ENCODE results near the gene ENO1.
"Not testable (repeated sequence)": the region's sequence is repeated elsewhere in the genome, so short reads cannot be mapped to it uniquely, and the experiment has no call there.

Gene ENO1

DNA sequence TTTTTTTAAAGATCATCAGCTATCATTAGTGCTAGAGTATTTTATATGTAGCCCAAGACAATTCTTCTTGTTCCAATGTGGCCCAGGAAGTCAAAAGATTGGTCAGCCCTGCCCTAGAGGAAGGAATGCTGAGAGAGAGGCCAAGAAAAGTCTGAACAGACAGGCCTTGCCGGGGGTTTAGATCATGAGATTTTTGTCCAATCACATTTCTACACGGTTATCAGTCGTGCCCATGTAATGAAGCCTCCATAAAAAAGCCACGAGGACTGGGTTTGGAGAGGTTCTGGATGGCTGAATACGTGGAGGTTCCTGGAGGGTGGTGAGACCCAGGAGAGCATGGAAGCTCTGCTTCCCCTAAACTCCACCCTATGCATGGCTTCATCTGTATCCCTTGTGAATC lies 24.3 kb upstream of the ENO1 start:
- Histone ChIP-seq H3K27ac (peak overlapping the region; percentile 55), H3K9me3 (ENCODE audit: low read depth, low read length) (no peaks in the 10 kb centered on the region), H3K9ac (ENCODE audit: insufficient read length) (no peak overlapping the region), H3K4me3 (no peak overlapping the region), H3K36me3 (ENCODE audit: insufficient read depth, low read length) (no peaks in the 10 kb centered on the region)
- no peak for DNase-seq (ENCODE audit: low read depth, low spot score)
- no peak for TF ChIP-seq FOXP2 (optimal IDR thresholded peaks at IDR 0.05; ENCODE audit: control extremely low read depth, extremely low read length, insufficient read depth)
- TF ChIP-seq EZH2 (IDR thresholded peaks at IDR 0.05): no peak
- no peak for TF ChIP-seq POLR2AphosphoS5 (IDR thresholded peaks at IDR 0.05; ENCODE audit: borderline replicate concordance, low read depth, low read length)

DNA sequence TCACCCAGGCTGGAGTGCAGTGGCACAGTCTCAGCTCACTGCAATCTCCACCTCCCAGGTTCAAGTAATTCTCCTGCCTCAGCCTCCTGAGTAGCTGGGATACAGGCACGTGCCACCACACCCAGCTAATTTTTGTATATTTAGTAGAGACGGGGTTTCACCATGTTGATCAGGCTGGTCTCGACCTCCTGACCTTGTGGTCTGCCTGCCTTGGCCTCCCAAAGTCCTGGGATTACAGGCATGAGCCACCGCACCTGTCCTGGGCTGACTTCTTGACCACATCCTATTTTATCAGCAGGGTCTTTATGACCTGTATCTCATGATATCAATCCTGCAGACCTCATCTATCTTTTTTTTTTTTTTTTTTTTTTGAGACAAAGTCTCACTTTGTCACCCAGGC lies 22.2 kb upstream of the ENO1 start:
- DNase-seq (ENCODE audit: low read depth, low spot score): not testable (repeated sequence)

DNA sequence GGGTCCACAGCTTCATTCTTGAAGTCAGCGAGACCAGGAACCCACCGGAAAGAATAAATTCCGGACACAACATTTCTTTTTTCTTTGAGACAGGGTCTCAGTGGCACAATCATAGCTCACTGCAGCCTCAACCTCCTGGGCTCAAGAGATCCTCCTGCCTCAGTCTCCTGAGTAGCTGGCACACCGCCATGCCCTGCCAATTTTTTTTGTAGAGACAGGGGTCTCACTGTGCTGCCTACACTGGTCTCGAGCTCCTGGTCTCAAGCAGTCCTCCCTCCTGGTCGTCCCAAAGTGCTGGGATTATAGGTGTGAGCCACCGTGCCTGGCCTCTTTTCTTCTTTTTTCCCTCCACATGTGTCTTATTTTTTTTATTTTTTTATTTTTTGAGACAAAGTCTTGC lies 20.6 kb upstream of the ENO1 start:
- TF ChIP-seq POLR2AphosphoS5 (IDR thresholded peaks at IDR 0.05; ENCODE audit: borderline replicate concordance, low read depth, low read length): no peak
- DNase-seq (ENCODE audit: low read depth, low spot score): no peak
- no peak overlapping the region for H3K27ac ChIP-seq

More for the DNA sequence above, 22.2 kb upstream of the ENO1 start:
- H3K9me3 ChIP-seq (ENCODE audit: low read depth, low read length); H3K4me3 ChIP-seq; H3K36me3 ChIP-seq (ENCODE audit: insufficient read depth, low read length); H3K9ac ChIP-seq (ENCODE audit: insufficient read length); H3K27ac ChIP-seq: not testable (repeated sequence)

DNA sequence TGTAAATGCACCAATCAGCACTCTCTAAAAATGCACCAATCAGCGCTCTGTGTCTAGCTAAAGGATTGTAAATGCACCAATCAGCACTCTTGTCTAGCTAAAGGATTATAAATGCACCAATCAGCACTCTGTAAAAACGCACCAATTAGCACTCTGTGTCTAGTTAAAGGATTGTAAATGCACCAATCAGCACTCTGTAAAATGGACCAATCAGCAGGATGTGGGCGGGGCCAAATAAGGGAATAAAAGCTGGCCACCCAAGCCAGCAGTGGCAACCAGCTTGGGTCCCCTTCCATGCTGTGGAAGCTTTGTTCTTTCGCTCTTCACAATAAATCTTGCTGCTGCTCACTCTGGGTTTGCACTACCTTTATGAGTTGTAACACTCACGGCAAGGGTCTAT lies 19.9 kb upstream of the ENO1 start:
- not testable (repeated sequence) for H3K9me3 ChIP-seq (ENCODE audit: low read depth, low read length); H3K27ac ChIP-seq; H3K4me3 ChIP-seq; H3K36me3 ChIP-seq (ENCODE audit: insufficient read depth, low read length); DNase-seq (ENCODE audit: low read depth, low spot score); H3K9ac ChIP-seq (ENCODE audit: insufficient read length)

More for the DNA sequence above, 20.6 kb upstream of the ENO1 start:
- H3K9ac ChIP-seq (ENCODE audit: insufficient read length): no peak overlapping the region
- H3K9me3 ChIP-seq (ENCODE audit: low read depth, low read length): no peaks in the 10 kb centered on the region
- no peak overlapping the region for H3K4me3 ChIP-seq
- H3K36me3 ChIP-seq (ENCODE audit: insufficient read depth, low read length): no peaks in the 10 kb centered on the region

DNA sequence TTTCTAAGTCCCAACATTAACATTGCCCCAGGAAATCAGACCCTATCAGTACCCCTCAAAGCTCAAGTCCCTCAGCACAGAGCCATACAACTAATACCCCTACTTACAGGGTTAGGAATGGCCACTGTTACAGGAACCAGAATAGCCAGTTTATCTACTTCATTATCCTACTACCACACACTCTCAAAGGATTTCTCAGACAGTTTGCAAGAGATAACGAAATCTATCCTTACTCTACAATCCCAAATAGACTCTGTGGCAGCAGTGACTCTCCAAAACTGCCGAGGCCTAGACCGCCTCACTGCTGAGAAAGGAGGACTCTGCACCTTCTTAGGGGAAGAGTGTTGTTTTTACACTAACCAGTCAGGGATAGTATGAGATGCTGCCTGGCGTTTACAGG lies 19.0 kb upstream of the ENO1 start:
- DNase-seq (ENCODE audit: low read depth, low spot score); H3K9me3 ChIP-seq (ENCODE audit: low read depth, low read length); H3K9ac ChIP-seq (ENCODE audit: insufficient read length); H3K36me3 ChIP-seq (ENCODE audit: insufficient read depth, low read length); H3K27ac ChIP-seq; H3K4me3 ChIP-seq: not testable (repeated sequence)

DNA sequence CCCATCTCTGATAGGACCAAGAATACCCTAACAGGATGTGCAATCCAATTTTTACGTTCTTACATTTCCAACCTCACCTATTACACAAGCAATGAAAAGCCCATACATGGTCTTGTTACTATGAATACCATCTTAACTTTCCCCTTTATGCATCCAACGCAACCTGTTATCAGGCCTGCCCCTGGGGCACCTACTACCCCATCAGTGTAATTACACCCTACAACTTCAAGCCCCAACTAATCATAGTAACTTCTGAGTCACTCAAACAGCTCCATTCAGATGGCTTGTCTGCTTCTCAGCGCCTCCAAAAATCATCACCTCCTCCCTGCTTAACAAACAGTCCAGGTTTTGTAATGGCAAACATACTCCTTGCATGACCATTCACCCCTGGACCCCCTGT lies 18.3 kb upstream of the ENO1 start:
- not testable (repeated sequence) for H3K4me3 ChIP-seq; H3K9me3 ChIP-seq (ENCODE audit: low read depth, low read length); H3K36me3 ChIP-seq (ENCODE audit: insufficient read depth, low read length); H3K9ac ChIP-seq (ENCODE audit: insufficient read length); H3K27ac ChIP-seq; DNase-seq (ENCODE audit: low read depth, low spot score)

DNA sequence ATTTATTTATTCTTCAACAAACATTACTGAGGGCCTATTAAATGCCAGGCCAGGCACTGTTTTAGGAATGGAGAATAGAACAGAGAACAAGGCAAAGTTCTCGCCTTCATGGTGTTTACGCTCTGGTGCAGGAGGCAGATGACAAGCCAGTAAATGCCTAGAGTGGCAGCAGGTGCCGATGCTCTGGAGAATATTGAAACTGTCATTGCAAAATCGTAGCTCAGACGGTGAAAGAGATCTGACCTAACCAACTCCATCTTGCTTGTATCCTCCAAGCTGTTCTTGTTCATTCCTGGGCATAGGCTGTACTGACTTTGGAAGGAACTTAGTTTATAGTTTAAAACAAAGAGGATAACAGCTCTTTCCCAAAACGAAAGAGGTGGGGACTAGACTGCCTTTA lies 13.5 kb upstream of the ENO1 start:
- H3K36me3 ChIP-seq (ENCODE audit: insufficient read depth, low read length): no peaks in the 10 kb centered on the region
- H3K27ac ChIP-seq: no peak overlapping the region
- TF ChIP-seq FOXP2 (optimal IDR thresholded peaks at IDR 0.05; ENCODE audit: control extremely low read depth, extremely low read length, insufficient read depth) (no peak), EZH2 (IDR thresholded peaks at IDR 0.05) (no peak), POLR2AphosphoS5 (IDR thresholded peaks at IDR 0.05; ENCODE audit: borderline replicate concordance, low read depth, low read length) (no peak)
- H3K9ac ChIP-seq (ENCODE audit: insufficient read length): no peak overlapping the region
- DNase-seq (ENCODE audit: low read depth, low spot score): no peak
- no peak overlapping the region for H3K4me3 ChIP-seq
- no peaks in the 10 kb centered on the region for H3K9me3 ChIP-seq (ENCODE audit: low read depth, low read length)

DNA sequence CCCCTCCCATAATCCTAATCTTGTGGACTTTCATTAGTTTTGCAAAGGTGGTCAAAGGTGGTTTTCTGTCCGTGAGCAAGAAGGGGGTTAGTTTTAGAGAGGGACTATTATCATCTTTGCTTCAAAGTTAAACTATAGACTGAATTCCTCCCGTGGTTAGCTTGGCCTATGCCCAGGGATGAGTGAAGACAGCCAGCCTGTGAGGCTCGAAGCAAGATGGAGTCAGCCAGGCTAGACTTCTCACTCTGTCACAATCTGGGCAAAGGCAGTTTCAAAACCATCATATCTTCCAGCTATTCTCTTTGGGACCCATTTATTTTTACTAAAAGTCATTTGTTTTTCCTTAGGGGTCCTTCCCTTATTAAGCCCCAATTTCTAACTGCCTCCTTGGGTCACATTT lies 12.9 kb upstream of the ENO1 start:
- no peak for DNase-seq (ENCODE audit: low read depth, low spot score)
- Histone ChIP-seq H3K27ac (no peak overlapping the region), H3K9ac (ENCODE audit: insufficient read length) (no peak overlapping the region), H3K9me3 (ENCODE audit: low read depth, low read length) (no peaks in the 10 kb centered on the region), H3K4me3 (no peak overlapping the region), H3K36me3 (ENCODE audit: insufficient read depth, low read length) (no peaks in the 10 kb centered on the region)
- TF ChIP-seq FOXP2 (optimal IDR thresholded peaks at IDR 0.05; ENCODE audit: control extremely low read depth, extremely low read length, insufficient read depth): no peak
- TF ChIP-seq EZH2 (IDR thresholded peaks at IDR 0.05): no peak
- TF ChIP-seq POLR2AphosphoS5 (IDR thresholded peaks at IDR 0.05; ENCODE audit: borderline replicate concordance, low read depth, low read length): no peak

DNA sequence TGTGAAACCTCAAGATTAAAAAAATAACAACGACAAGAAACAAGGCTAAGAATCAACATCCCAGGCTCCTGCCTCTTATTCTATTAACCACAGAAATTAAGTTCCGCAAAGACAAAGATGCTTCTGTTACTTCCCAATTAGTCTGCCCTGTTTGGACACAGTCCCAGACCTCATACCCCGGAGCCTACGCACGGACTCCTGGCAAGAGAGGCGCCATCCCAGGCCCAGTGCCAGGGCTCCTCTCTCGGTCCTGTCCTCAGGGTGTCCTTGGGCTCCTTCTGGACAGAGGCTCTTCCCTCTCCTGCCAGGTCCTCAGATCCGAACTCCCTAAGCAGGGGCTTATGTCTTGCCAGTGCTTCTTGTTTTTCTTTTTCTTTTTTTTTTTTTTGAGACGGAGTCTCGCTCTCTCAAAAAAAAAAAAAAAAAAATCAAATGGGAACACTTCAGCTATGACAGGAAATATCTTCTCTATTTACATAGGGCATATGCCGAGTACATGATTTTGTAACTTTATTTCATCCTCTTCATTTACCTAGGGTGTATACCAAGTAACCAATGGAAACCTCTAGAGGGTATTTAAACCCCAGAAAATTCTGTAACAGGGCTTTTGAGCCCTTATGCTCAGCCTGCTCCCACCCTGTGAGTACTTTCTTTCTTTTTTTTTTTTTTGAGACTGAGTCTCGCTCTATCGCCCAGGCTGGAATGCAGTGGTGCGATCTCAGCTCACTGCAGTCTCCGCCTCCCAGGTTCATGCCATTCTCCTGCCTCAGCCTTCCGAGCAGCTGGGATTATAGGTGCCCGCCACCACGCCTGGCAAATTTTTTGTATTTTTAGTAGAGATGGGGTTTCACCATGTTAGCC lies 11.7 kb upstream of the ENO1 start:
- Histone ChIP-seq H3K9me3 (ENCODE audit: low read depth, low read length) (no peaks in the 10 kb centered on the region), H3K9ac (ENCODE audit: insufficient read length) (peak overlapping the region; percentile 5), H3K36me3 (ENCODE audit: insufficient read depth, low read length) (no peaks in the 10 kb centered on the region), H3K4me3 (peak overlapping the region; percentile 55), H3K27ac (peak overlapping the region; percentile 42)
- no peak for TF ChIP-seq POLR2AphosphoS5 (IDR thresholded peaks at IDR 0.05; ENCODE audit: borderline replicate concordance, low read depth, low read length)
- no peak for TF ChIP-seq EZH2 (IDR thresholded peaks at IDR 0.05)
- TF ChIP-seq FOXP2 (optimal IDR thresholded peaks at IDR 0.05; ENCODE audit: control extremely low read depth, extremely low read length, insufficient read depth): no peak
- DNase-seq (ENCODE audit: low read depth, low spot score): no peak
